HFFc6 (cell line): Measurements from ENCODE around the gene VSTM2B. TPM values are rescaled to one million over a fixed set of nuclear protein-coding genes. Genes with fewer than 3 reads are reported as not detected.

Experiments used
- DNase-seq: peaks from one replicate; pipeline ENCODE4 v3.0.0-alpha.2; 2018
- H3K27ac Mint-ChIP-seq: 2 replicates; pipeline ENCODE4 v1.8.0; 2020; ENCODE audit warnings: mild to moderate bottlenecking, mixed read lengths
- H3K27me3 Mint-ChIP-seq: 2 replicates; pipeline ENCODE4 v1.8.0; 2021; ENCODE audit warnings: mild to moderate bottlenecking, moderate library complexity, mixed read lengths; ENCODE audit not compliant: insufficient read depth
- H3K36me3 Mint-ChIP-seq: 2 replicates; pipeline ENCODE4 v1.8.0; 2021; ENCODE audit warnings: low read depth, mixed read lengths
- H3K4me1 Mint-ChIP-seq: 2 replicates; pipeline ENCODE4 v1.8.0; 2020; ENCODE audit warnings: low read depth, mixed read lengths
- H3K4me3 Mint-ChIP-seq: 2 replicates; pipeline ENCODE4 v1.8.0; 2020; ENCODE audit warnings: mild to moderate bottlenecking, moderate library complexity, mixed read lengths
- H3K9me3 Mint-ChIP-seq: 2 replicates; pipeline ENCODE4 v1.8.0; 2020; ENCODE audit warnings: mild to moderate bottlenecking, mixed read lengths
- CTCF ChIP-seq: fragments of 200-600 bp; sonication (generic); IDR thresholded peaks from 2 replicates; pipeline ENCODE4 v1.5.0; 2021; ENCODE audit warnings: antibody characterized with exemption, mild to moderate bottlenecking
- total RNA-seq, 6 experiments: library from RNA; stranded (reverse); fragmentation: NEBNext Ultra II Directional; extraction: Animal tissue kit (Norgen Biotek cat#: 25700); gene quantifications; 2 replicates in 1 of 6; 3 replicates in 5 of 6; pipeline ENCODE4 v1.2.3, GENCODE V29; 2021

The VSTM2B gene
- total RNA-seq, 6 experiments from 2014 or later = not detected

GRCh38 chr19:29502581-29502850 is 23.3 kb upstream of the VSTM2B start:
- Mint-ChIP-seq H3K9me3 (peaks cover 12% of the 10 kb centered on the region; the same call in 1 of the 2 replicates), H3K27ac (no peak overlapping the region), H3K36me3 (peaks cover 6% of the 10 kb centered on the region; the same call in 1 of the 2 replicates), H3K27me3 (peaks cover 6% of the 10 kb centered on the region), H3K4me3 (no peak overlapping the region), H3K4me1 (no peaks in the 10 kb centered on the region)
- no peak for DNase-seq
- TF ChIP-seq CTCF = no peak

GRCh38 chr19:29503140-29503758 is 22.5 kb upstream of the VSTM2B start:
- DNase-seq = no peak

GRCh38 chr19:29503785-29504184 is 22.0 kb upstream of the VSTM2B start:
- H3K9me3 Mint-ChIP-seq = peaks cover 17% of the 10 kb centered on the region; the same call in 1 of the 2 replicates
- no peak overlapping the region for H3K27ac Mint-ChIP-seq
- no peaks in the 10 kb centered on the region for H3K4me1 Mint-ChIP-seq
- DNase-seq = no peak
- peaks cover 6% of the 10 kb centered on the region for H3K27me3 Mint-ChIP-seq
- peaks cover 6% of the 10 kb centered on the region; the same call in 1 of the 2 replicates for H3K36me3 Mint-ChIP-seq
- H3K4me3 Mint-ChIP-seq = no peak overlapping the region
- no peak for TF ChIP-seq CTCF

More at GRCh38 chr19:29503140-29503758, 22.5 kb upstream of the VSTM2B start:
- Mint-ChIP-seq H3K4me1 (no peaks in the 10 kb centered on the region), H3K36me3 (peaks cover 6% of the 10 kb centered on the region; the same call in 1 of the 2 replicates), H3K27ac (no peak overlapping the region), H3K9me3 (peaks cover 18% of the 10 kb centered on the region; the same call in 1 of the 2 replicates), H3K27me3 (peaks cover 6% of the 10 kb centered on the region), H3K4me3 (no peak overlapping the region)
- TF ChIP-seq CTCF = no peak

- H3K4me3 Mint-ChIP-seq = no peak overlapping the region
- H3K27ac Mint-ChIP-seq = no peak overlapping the region
- no peaks in the 10 kb centered on the region for H3K4me1 Mint-ChIP-seq
- peaks cover 14% of the 10 kb centered on the region for H3K9me3 Mint-ChIP-seq
- no peak for TF ChIP-seq CTCF
- DNase-seq = no peak
- peaks cover 6% of the 10 kb centered on the region; the same call in 1 of the 2 replicates for H3K36me3 Mint-ChIP-seq
- peaks cover 6% of the 10 kb centered on the region for H3K27me3 Mint-ChIP-seq
Measured at GRCh38 chr19:29504454-29504853, 21.3 kb upstream of the VSTM2B start.

GRCh38 chr19:29505097-29505824 is 20.5 kb upstream of the VSTM2B start:
- Mint-ChIP-seq H3K9me3 (peaks cover 18% of the 10 kb centered on the region), H3K4me3 (no peak overlapping the region), H3K36me3 (peaks cover 6% of the 10 kb centered on the region; the same call in 1 of the 2 replicates), H3K27ac (no peak overlapping the region), H3K27me3 (peaks cover 6% of the 10 kb centered on the region), H3K4me1 (no peaks in the 10 kb centered on the region)
- DNase-seq = no peak
- TF ChIP-seq CTCF = no peak
